Measurements from ENCODE around the gene KAZN.

KAZN gene

DNA sequence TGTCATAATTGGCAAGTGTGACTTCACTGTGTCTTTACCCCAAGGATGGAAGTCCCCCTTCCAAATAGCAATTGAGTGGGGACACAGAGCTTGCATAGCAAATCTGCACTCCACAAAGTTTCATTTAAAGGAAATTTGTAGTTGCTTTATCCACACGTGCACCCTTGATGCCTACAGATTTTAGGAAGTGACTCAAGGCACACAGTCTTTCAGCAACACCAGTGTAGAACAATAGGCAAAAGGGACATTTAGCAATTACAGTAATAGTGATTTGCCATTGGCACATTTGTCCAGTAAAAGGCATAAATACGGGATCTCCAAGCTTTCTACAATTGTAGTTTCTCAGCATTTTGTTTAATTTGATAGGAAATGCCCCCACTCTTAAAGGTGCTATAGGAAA is 43.4 kb upstream of the KAZN start:
- H3K4me3 Mint-ChIP-seq: no peak overlapping the region
- DNase-seq: no peak
- no peaks in the 10 kb centered on the region for H3K9me3 Mint-ChIP-seq
- no peaks in the 10 kb centered on the region for H3K36me3 Mint-ChIP-seq (ENCODE audit: low read depth)
- H3K27ac Mint-ChIP-seq: no peak overlapping the region
- peaks cover 78% of the 10 kb centered on the region for H3K4me1 Mint-ChIP-seq
- TF ChIP-seq, protein P1, sequence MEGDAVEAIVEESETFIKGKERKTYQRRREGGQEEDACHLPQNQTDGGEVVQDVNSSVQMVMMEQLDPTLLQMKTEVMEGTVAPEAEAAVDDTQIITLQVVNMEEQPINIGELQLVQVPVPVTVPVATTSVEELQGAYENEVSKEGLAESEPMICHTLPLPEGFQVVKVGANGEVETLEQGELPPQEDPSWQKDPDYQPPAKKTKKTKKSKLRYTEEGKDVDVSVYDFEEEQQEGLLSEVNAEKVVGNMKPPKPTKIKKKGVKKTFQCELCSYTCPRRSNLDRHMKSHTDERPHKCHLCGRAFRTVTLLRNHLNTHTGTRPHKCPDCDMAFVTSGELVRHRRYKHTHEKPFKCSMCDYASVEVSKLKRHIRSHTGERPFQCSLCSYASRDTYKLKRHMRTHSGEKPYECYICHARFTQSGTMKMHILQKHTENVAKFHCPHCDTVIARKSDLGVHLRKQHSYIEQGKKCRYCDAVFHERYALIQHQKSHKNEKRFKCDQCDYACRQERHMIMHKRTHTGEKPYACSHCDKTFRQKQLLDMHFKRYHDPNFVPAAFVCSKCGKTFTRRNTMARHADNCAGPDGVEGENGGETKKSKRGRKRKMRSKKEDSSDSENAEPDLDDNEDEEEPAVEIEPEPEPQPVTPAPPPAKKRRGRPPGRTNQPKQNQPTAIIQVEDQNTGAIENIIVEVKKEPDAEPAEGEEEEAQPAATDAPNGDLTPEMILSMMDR (IDR thresholded peaks at IDR 0.05): no peak
- peaks cover 3% of the 10 kb centered on the region for H3K27me3 Mint-ChIP-seq (ENCODE audit: low read depth, poor library complexity)

DNA sequence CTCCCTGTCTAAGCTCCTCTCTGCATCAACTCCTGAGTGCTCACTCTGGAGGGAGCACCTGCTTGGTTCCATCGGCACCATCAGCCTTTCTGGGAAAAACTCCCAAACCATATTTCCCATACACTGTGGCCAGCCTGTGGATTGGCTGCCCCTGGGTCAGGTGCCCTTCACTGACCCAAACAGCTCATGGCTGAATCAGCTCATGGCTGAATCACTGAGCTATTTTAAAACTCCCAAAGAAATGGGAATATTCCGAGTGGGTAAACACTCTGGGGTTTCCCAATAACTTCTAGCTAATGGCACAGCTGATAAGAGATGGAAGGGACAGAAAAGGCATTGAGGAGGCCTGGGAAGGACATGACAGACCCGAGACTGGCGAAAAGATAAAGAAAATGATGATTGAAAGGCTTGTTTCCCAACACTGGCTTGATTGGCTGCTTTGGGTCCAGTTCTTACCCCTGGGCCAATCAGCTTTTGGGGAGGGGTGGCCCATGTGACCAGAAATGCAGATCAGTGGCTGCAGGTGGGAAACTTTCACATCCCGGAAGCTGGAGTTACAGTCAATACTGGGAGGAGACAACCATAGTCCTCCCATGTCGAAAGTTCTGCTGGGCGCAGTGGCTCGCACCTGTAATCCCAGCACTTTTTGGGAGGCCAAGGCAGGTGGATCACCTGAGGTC is 37.3 kb upstream of the KAZN start:
- DNase-seq: no peak
- H3K36me3 Mint-ChIP-seq (ENCODE audit: low read depth): peaks cover 6% of the 10 kb centered on the region

DNA sequence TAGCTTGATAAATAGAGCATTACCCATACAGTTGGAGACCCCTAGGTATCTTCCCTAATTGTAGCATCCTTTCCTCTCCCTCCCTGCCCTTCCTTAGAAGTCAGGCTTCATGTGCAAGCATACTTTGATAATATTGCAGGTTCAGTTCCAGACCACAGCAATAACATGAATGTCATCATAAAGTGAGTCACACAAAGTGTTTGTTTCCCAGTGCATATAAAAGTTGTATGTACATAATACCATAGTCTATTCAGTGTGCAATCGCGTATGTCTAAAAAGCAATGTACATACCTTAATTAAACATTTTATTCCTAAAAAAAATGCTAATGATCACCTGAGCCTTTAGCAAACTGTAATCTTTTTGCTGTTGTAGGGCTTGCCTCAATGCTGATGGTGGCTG is 33.4 kb upstream of the KAZN start:
- DNase-seq: no peak
- H3K4me3 Mint-ChIP-seq: no peak overlapping the region
- H3K4me1 Mint-ChIP-seq: no peaks in the 10 kb centered on the region
- peaks cover 2% of the 10 kb centered on the region for H3K27me3 Mint-ChIP-seq (ENCODE audit: low read depth, poor library complexity)
- H3K9me3 Mint-ChIP-seq: peaks cover 44% of the 10 kb centered on the region
- H3K27ac Mint-ChIP-seq: no peak overlapping the region
- TF ChIP-seq, protein P1 (IDR thresholded peaks at IDR 0.05): no peak
- peaks cover 17% of the 10 kb centered on the region for H3K36me3 Mint-ChIP-seq (ENCODE audit: low read depth)

More for the DNA sequence above, 37.3 kb upstream of the KAZN start:
- TF ChIP-seq, protein P1 (IDR thresholded peaks at IDR 0.05): no peak
- Mint-ChIP-seq H3K4me1 (peaks cover 32% of the 10 kb centered on the region), H3K27ac (no peak overlapping the region), H3K27me3 (ENCODE audit: low read depth, poor library complexity) (peaks cover 5% of the 10 kb centered on the region), H3K4me3 (no peak overlapping the region), H3K9me3 (peaks cover 15% of the 10 kb centered on the region)

DNA sequence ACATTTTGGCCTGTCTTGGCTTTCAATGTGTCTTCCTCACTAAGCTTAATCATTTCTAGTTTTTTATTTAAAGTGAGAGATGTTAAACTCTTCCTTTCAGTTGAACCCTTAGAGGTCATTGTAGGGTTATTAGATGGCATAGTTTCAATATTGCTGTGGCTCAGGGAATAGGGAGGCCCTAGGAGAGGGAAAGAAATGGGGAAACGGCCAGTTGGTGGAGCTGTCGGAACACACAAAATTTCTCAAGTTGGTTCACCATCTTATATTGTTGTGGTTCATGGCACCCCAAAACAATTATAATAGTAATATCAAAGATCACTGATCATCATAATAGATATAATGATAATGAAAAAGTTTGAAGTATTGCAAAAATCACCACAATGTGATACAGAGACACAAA is 31.4 kb upstream of the KAZN start:
- Mint-ChIP-seq H3K4me1 (peaks cover 3% of the 10 kb centered on the region), H3K9me3 (peaks cover 52% of the 10 kb centered on the region), H3K27me3 (ENCODE audit: low read depth, poor library complexity) (peaks cover 2% of the 10 kb centered on the region), H3K4me3 (no peak overlapping the region), H3K36me3 (ENCODE audit: low read depth) (peaks cover 17% of the 10 kb centered on the region), H3K27ac (no peak overlapping the region)
- TF ChIP-seq, protein P1 (IDR thresholded peaks at IDR 0.05): no peak
- DNase-seq: no peak

DNA sequence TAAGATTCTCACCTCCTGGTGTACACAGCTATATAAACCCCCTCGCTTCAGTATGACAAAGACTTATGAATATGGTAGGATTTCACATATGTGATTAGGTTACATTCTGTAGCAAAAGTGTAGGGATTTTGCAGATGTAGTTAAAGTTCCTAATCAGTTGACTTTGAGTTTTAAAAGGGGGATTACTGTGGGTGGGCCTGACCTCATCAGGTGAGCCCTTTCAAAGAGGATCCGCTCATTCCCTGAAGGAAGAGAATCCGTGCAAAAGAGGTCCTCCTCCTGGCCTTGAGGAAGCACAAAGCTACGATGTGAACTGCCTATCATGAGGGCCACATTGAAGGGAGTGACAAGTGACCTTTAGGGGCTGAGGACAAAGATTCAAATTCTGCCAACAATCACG is 30.6 kb upstream of the KAZN start:
- Mint-ChIP-seq H3K36me3 (ENCODE audit: low read depth) (peaks cover 17% of the 10 kb centered on the region), H3K4me1 (peaks cover 10% of the 10 kb centered on the region), H3K27me3 (ENCODE audit: low read depth, poor library complexity) (no peaks in the 10 kb centered on the region), H3K9me3 (peaks cover 52% of the 10 kb centered on the region), H3K27ac (no peak overlapping the region), H3K4me3 (no peak overlapping the region)
- no peak for DNase-seq
- TF ChIP-seq, protein P1 (IDR thresholded peaks at IDR 0.05): no peak

DNA sequence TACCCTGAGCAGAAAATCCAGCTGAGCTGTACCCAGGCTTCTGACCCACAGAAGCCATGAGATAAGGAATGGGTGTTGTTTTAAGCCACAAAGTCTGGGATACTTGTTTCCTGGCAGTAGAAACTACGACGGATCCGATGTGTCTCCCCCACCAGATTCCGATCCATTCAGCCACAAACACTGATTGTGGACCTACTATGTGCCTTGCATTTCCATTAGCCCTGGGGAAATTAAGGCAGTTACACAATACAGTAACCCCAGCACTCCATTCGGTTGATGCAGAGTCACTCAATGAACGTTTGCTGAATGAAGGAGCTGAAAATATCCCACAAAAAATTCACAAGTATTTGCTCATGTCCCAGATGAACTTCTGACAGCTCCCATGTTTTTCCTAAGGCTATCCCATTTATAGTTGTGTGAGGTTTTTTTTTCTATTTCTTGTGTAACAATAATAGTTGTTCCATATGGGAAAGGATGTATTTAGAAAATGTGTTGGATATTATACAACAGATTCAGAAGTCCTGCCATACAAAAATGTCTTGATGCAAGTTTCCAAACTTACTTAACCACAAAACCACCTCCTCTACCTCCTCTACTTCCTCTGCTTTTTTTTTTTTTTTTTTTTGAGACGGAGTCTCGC is 29.6 kb upstream of the KAZN start:
- Mint-ChIP-seq H3K9me3 (peaks cover 52% of the 10 kb centered on the region), H3K36me3 (ENCODE audit: low read depth) (peaks cover 17% of the 10 kb centered on the region), H3K4me3 (no peak overlapping the region), H3K27ac (no peak overlapping the region), H3K27me3 (ENCODE audit: low read depth, poor library complexity) (no peaks in the 10 kb centered on the region), H3K4me1 (peaks cover 13% of the 10 kb centered on the region)
- TF ChIP-seq, protein P1 (IDR thresholded peaks at IDR 0.05): no peak
- DNase-seq: no peak

Measured in nephron progenitor cell (in vitro differentiated cells).